Activated naive CD8-positive, alpha-beta T cell treated with anti-CD3 and anti-CD28 coated beads for 36 hours (primary cell): ENCODE measurements around the gene GFAP. TPM values are rescaled to one million over a fixed set of nuclear protein-coding genes. Genes with fewer than 3 reads are reported as not detected.

ENCODE experiments used
- DNase-seq: peaks from one replicate; pipeline ENCODE4 v3.0.0; 2021
- H3K27ac Mint-ChIP-seq: one replicate; pipeline ENCODE4 v1.8.0; 2022; ENCODE audit warnings: mild to moderate bottlenecking, moderate library complexity, mixed read lengths
- H3K27me3 Mint-ChIP-seq: one replicate; pipeline ENCODE4 v1.8.0; 2022; ENCODE audit warnings: mild to moderate bottlenecking, mixed read lengths
- H3K36me3 Mint-ChIP-seq: one replicate; pipeline ENCODE4 v1.8.0; 2021; ENCODE audit warnings: mild to moderate bottlenecking, mixed read lengths
- H3K4me1 Mint-ChIP-seq: one replicate; pipeline ENCODE4 v1.8.0; 2021; ENCODE audit warnings: mixed read lengths
- H3K4me3 Mint-ChIP-seq: one replicate; pipeline ENCODE4 v1.8.0; 2022; ENCODE audit warnings: mild to moderate bottlenecking, moderate library complexity, mixed read lengths
- H3K9me3 Mint-ChIP-seq: one replicate; pipeline ENCODE4 v1.8.0; 2022; ENCODE audit warnings: mixed read lengths
- total RNA-seq, 2 experiments: library from RNA; stranded (reverse); gene quantifications; one replicate each; pipeline ENCODE4 v1.2.3, GENCODE V29; 2021

GFAP gene
- total RNA-seq, 2 experiments from 2014 or later: not detected

GRCh38 chr17:44911133-44912001 lies 3.9 kb downstream of the GFAP start:
- Mint-ChIP-seq H3K4me3 (no peak overlapping the region), H3K27ac (no peak overlapping the region)

GRCh38 chr17:44910231-44911106 lies 4.8 kb downstream of the GFAP start:
- Mint-ChIP-seq H3K9me3 (no peaks in the 10 kb centered on the region), H3K27ac (no peak overlapping the region), H3K4me1 (peaks cover 5% of the 10 kb centered on the region), H3K27me3 (peaks cover 38% of the 10 kb centered on the region), H3K36me3 (no peaks in the 10 kb centered on the region), H3K4me3 (no peak overlapping the region)
- no peak for DNase-seq

More at GRCh38 chr17:44911133-44912001, 3.9 kb downstream of the GFAP start:
- Mint-ChIP-seq H3K9me3 (no peaks in the 10 kb centered on the region), H3K27me3 (peaks cover 38% of the 10 kb centered on the region), H3K4me1 (peaks cover 5% of the 10 kb centered on the region), H3K36me3 (no peaks in the 10 kb centered on the region)
- DNase-seq: peak; percentile 49

GRCh38 chr17:44909681-44910144 lies 5.6 kb downstream of the GFAP start:
- H3K4me3 Mint-ChIP-seq: no peak overlapping the region
- H3K27me3 Mint-ChIP-seq: peaks cover 34% of the 10 kb centered on the region
- H3K36me3 Mint-ChIP-seq: no peaks in the 10 kb centered on the region
- DNase-seq: no peak
- H3K27ac Mint-ChIP-seq: no peak overlapping the region
- no peaks in the 10 kb centered on the region for H3K9me3 Mint-ChIP-seq
- H3K4me1 Mint-ChIP-seq: peaks cover 5% of the 10 kb centered on the region

GRCh38 chr17:44908761-44909326 lies 6.5 kb downstream of the GFAP start:
- Mint-ChIP-seq H3K36me3 (no peaks in the 10 kb centered on the region), H3K4me1 (peaks cover 5% of the 10 kb centered on the region), H3K4me3 (no peak overlapping the region), H3K27ac (no peak overlapping the region), H3K27me3 (peaks cover 33% of the 10 kb centered on the region), H3K9me3 (no peaks in the 10 kb centered on the region)
- DNase-seq: no peak

- Mint-ChIP-seq H3K36me3 (no peaks in the 10 kb centered on the region), H3K9me3 (no peaks in the 10 kb centered on the region), H3K4me3 (no peak overlapping the region), H3K27ac (no peak overlapping the region), H3K27me3 (peaks cover 26% of the 10 kb centered on the region), H3K4me1 (peaks cover 5% of the 10 kb centered on the region)
- DNase-seq: no peak
Observed at GRCh38 chr17:44907729-44908470, 7.4 kb downstream of the GFAP start.

GRCh38 chr17:44906763-44907728 lies 8.3 kb downstream of the GFAP start:
- no peaks in the 10 kb centered on the region for H3K36me3 Mint-ChIP-seq
- no peak overlapping the region for H3K4me3 Mint-ChIP-seq
- no peaks in the 10 kb centered on the region for H3K9me3 Mint-ChIP-seq
- H3K4me1 Mint-ChIP-seq: peaks cover 5% of the 10 kb centered on the region
- no peak overlapping the region for H3K27ac Mint-ChIP-seq
- no peak for DNase-seq
- H3K27me3 Mint-ChIP-seq: peaks cover 17% of the 10 kb centered on the region

- no peak overlapping the region for H3K27ac Mint-ChIP-seq
Observed at GRCh38 chr17:44906010-44906646, 9.2 kb downstream of the GFAP start.

GRCh38 chr17:44905006-44906000 lies 10.0 kb downstream of the GFAP start:
- Mint-ChIP-seq H3K27me3 (peaks cover 3% of the 10 kb centered on the region), H3K4me3 (no peak overlapping the region), H3K27ac (no peak overlapping the region)

More at GRCh38 chr17:44906010-44906646, 9.2 kb downstream of the GFAP start:
- Mint-ChIP-seq H3K27me3 (peaks cover 10% of the 10 kb centered on the region), H3K4me1 (peaks cover 5% of the 10 kb centered on the region), H3K9me3 (no peaks in the 10 kb centered on the region), H3K36me3 (no peaks in the 10 kb centered on the region), H3K4me3 (no peak overlapping the region)
- DNase-seq: no peak

GRCh38 chr17:44904001-44904984 lies 11.0 kb downstream of the GFAP start:
- Mint-ChIP-seq H3K4me1 (peaks cover 7% of the 10 kb centered on the region), H3K9me3 (no peaks in the 10 kb centered on the region), H3K27ac (no peak overlapping the region), H3K4me3 (no peak overlapping the region), H3K27me3 (no peaks in the 10 kb centered on the region), H3K36me3 (no peaks in the 10 kb centered on the region)
- no peak for DNase-seq

More at GRCh38 chr17:44905006-44906000, 10.0 kb downstream of the GFAP start:
- Mint-ChIP-seq H3K4me1 (peaks cover 3% of the 10 kb centered on the region), H3K9me3 (no peaks in the 10 kb centered on the region), H3K36me3 (no peaks in the 10 kb centered on the region)
- DNase-seq: no peak

GRCh38 chr17:44903012-44903685 lies 12.2 kb downstream of the GFAP start:
- Mint-ChIP-seq H3K4me3 (no peak overlapping the region), H3K27me3 (no peaks in the 10 kb centered on the region), H3K36me3 (peaks cover 7% of the 10 kb centered on the region)

More at GRCh38 chr17:44903012-44903685, 12.2 kb downstream of the GFAP start:
- no peak for DNase-seq
- Mint-ChIP-seq H3K27ac (no peak overlapping the region), H3K9me3 (no peaks in the 10 kb centered on the region), H3K4me1 (peaks cover 12% of the 10 kb centered on the region)
